DND-41 (cell line): ENCODE results near the gene GARIN5B.
A peak's percentile ranks its signal among the peaks of the same experiment; 100 is the strongest.
"Not testable (repeated sequence)": the region's sequence is repeated elsewhere in the genome, so short reads cannot be mapped to it uniquely, and the experiment has no call there.

ENCODE experiments used
- ATAC-seq: fragments of 200-7000 bp; cut with Tn5 transposase; 3 replicates; pipeline ENCODE4 v1.9.1; 2021; ENCODE audit warnings: low read depth; ENCODE audit not compliant: insufficient read depth
- DNase-seq: peaks from one replicate; pipeline ENCODE4 v3.0.0-alpha.2; 2020
- H2AFZ ChIP-seq: 2 replicates; pipeline ENCODE4 v1.6.0; 2012; ENCODE audit warnings: low read depth, low read length
- H3K27ac ChIP-seq: 2 replicates; pipeline ENCODE4 v1.5.1; 2012; ENCODE audit warnings: low read length, inconsistent platforms
- H3K27me3 ChIP-seq: fragments of 200-600 bp; sonication (generic); 2 replicates; pipeline ENCODE4 v1.6.0; 2012; ENCODE audit warnings: low read length, mild to moderate bottlenecking, inconsistent platforms; ENCODE audit not compliant: insufficient read depth, poor library complexity
- H3K36me3 ChIP-seq: 2 replicates; pipeline ENCODE4 v1.5.1; 2012; ENCODE audit warnings: low read length, inconsistent platforms; ENCODE audit not compliant: insufficient read depth
- H3K4me1 ChIP-seq: 2 replicates; pipeline ENCODE4 v1.5.1; 2012; ENCODE audit warnings: mild to moderate bottlenecking, low read length; ENCODE audit not compliant: insufficient read depth
- H3K4me2 ChIP-seq: 2 replicates; pipeline ENCODE4 v1.6.0; 2012; ENCODE audit warnings: mild to moderate bottlenecking, moderate library complexity, low read length, inconsistent platforms; ENCODE audit not compliant: insufficient read depth
- H3K4me3 ChIP-seq, 2 experiments: fragments of 200-600 bp in 1 of 2; shearing (Covaris generic) in 1 of 2; 2 replicates each; pipeline ENCODE4 v1.5.1; 2012 to 2016; ENCODE audit warnings: inconsistent platforms in 2 of 2, low read length in 2 of 2, mild to moderate bottlenecking in 2 of 2, low read depth in 1 of 2, moderate library complexity in 1 of 2
- H3K79me2 ChIP-seq: 2 replicates; pipeline ENCODE4 v1.6.0; 2012; ENCODE audit warnings: low read length, inconsistent platforms; ENCODE audit not compliant: insufficient read depth
- H3K9ac ChIP-seq: 2 replicates; pipeline ENCODE4 v1.6.0; 2012; ENCODE audit warnings: low read depth, mild to moderate bottlenecking, inconsistent platforms, low read length, moderate library complexity
- H3K9me3 ChIP-seq: 2 replicates; pipeline ENCODE4 v1.5.1; 2012; ENCODE audit warnings: low read length, moderate library complexity, mild to moderate bottlenecking, inconsistent platforms; ENCODE audit not compliant: insufficient read depth, severe bottlenecking
- H4K20me1 ChIP-seq: 2 replicates; pipeline ENCODE4 v1.6.0; 2012; ENCODE audit warnings: low read length; ENCODE audit not compliant: insufficient read depth
- EZH2 ChIP-seq: IDR thresholded peaks from 3 replicates; pipeline ENCODE4 v1.6.1; 2012; ENCODE audit warnings: borderline replicate concordance, low read depth, mild to moderate bottlenecking, moderate library complexity, low read length, inconsistent platforms; ENCODE audit not compliant: severe bottlenecking
- TF ChIP-seq, protein P1 (sequence below): IDR thresholded peaks from 2 replicates; pipeline ENCODE4 v1.5.1; 2012; ENCODE audit warnings: borderline replicate concordance, low read length, moderate library complexity, mild to moderate bottlenecking; ENCODE audit not compliant: poor library complexity, severe bottlenecking; ENCODE audit errors: extremely low read depth

The GARIN5B gene

DNA sequence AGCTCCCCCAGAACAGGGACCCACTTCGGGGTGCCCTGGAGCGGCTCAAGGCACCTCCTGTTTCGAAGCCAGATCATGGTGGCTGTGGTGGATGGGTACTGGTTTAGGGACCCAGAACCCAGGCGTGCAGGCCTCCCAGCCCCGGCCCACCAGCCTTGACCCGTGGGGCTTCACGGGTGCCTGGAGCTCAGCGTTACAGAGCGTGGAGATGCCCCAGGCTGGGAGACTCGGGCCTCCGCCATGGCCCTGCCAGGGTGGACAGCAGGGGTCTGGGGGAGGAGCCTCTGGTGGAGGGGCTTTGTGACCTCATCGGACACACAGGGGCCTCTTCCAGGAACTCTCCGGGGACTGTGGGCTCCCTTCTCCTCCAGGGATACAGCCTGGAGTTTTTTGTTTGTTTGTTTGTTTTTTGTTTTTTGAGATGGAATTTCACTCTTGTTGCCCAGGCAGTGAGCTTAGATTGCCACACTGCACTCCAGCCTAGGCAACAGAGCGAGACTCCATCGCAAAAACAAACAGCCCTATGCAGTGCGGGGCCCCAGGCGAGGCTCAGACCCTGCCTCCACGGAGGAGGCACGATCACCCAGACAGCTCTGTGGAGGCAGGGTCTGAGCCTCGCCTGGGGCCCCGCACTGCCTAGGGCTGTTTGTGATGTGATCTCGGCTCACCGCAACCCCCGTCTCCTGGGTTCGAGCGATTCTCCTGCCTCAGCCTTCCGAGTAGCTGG, at the start of gene GARIN5B:
TSS of gene GARIN5B (minus strand) at position 271 of the 727 bp plus-strand sequence. CDS start at position 77, 194 bp downstream.
- H3K36me3 ChIP-seq, result no peaks in the 10 kb centered on the region
- H4K20me1 ChIP-seq, result no peaks in the 10 kb centered on the region
- H2AFZ ChIP-seq, result no peak within 1 kb of the TSS
- no peaks in the 10 kb centered on the region for H3K9me3 ChIP-seq
- no peak within 1 kb of the TSS for H3K27ac ChIP-seq
- no peak within 1 kb of the TSS for H3K4me2 ChIP-seq
- no peak within 1 kb of the TSS for H3K4me3 ChIP-seq
- H3K9ac ChIP-seq, result no peak within 1 kb of the TSS
- no peak for TF ChIP-seq EZH2
- TF ChIP-seq, protein P1, sequence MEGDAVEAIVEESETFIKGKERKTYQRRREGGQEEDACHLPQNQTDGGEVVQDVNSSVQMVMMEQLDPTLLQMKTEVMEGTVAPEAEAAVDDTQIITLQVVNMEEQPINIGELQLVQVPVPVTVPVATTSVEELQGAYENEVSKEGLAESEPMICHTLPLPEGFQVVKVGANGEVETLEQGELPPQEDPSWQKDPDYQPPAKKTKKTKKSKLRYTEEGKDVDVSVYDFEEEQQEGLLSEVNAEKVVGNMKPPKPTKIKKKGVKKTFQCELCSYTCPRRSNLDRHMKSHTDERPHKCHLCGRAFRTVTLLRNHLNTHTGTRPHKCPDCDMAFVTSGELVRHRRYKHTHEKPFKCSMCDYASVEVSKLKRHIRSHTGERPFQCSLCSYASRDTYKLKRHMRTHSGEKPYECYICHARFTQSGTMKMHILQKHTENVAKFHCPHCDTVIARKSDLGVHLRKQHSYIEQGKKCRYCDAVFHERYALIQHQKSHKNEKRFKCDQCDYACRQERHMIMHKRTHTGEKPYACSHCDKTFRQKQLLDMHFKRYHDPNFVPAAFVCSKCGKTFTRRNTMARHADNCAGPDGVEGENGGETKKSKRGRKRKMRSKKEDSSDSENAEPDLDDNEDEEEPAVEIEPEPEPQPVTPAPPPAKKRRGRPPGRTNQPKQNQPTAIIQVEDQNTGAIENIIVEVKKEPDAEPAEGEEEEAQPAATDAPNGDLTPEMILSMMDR, result no peak
- DNase-seq, result no peak
- no peaks in the 10 kb centered on the region for H3K27me3 ChIP-seq
- no peak for ATAC-seq
- H3K79me2 ChIP-seq, result no peaks in the 10 kb centered on the region
- H3K4me1 ChIP-seq, result no peaks in the 10 kb centered on the region

DNA sequence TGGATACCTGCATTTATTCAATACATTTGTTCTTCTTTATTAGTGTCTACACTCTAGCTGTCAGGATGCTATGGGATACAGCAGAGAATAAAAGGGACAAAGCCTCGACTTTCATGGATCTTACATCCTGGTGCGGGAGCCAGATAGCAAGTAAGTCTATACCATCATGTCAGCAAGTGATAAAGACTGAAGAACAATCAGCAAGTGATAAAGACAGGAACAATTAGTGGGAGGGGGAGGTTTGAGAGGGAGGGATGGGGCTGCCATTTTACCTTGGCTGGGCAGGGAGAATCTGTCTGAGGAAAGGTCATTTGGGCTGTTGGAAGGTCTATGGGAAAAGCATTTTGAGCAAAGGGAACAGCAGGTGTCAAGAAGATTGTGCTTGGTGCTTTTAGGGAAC, 47.1 kb upstream of the GARIN5B start:
- Histone ChIP-seq H3K4me3 (no peak overlapping the region), H3K9me3 (peaks cover 15% of the 10 kb centered on the region), H3K27me3 (no peaks in the 10 kb centered on the region), H3K79me2 (peaks cover 23% of the 10 kb centered on the region), H3K4me1 (peaks cover 24% of the 10 kb centered on the region), H3K36me3 (peaks cover 22% of the 10 kb centered on the region), H2AFZ (no peak overlapping the region), H3K4me2 (no peak overlapping the region), H3K27ac (no peak overlapping the region), H4K20me1 (peaks cover 20% of the 10 kb centered on the region), H3K9ac (no peak overlapping the region)
- DNase-seq (no peak), ATAC-seq (no peak)
- TF ChIP-seq, protein P1, result no peak
- no peak for TF ChIP-seq EZH2

DNA sequence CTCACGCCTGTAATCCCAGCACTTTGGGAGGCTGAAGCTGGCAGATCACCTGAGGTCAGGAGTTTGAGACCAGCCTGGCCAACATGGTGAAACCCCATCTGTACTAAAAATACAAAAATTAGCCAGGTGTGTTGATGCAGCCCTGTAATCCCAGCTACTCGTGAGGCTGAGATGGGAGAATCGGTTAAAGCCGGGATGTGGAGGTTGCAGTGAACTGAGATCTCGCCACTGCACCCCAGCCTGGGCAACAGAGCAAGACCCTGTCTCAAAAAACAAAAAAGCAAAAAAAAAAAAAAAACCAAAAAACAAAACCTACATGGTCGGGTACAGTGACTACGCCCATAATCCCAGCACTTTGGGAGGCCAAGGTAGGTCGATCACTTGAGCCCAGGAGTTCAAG, 46.1 kb upstream of the GARIN5B start:
- peaks cover 31% of the 10 kb centered on the region for H3K36me3 ChIP-seq
- peaks cover 15% of the 10 kb centered on the region for H3K9me3 ChIP-seq
- H3K9ac ChIP-seq, H3K4me2 ChIP-seq, ATAC-seq, DNase-seq, H3K27me3 ChIP-seq, H3K4me3 ChIP-seq: not testable (repeated sequence)
- peak overlapping the region; percentile 99; the same call in 1 of the 2 replicates for H3K27ac ChIP-seq
- H4K20me1 ChIP-seq, result peaks cover 27% of the 10 kb centered on the region
- peaks cover 31% of the 10 kb centered on the region for H3K4me1 ChIP-seq
- 0 out of 2 replicates have a peak overlapping the region, but pooled peaks have one; percentile 91 for H2AFZ ChIP-seq
- H3K79me2 ChIP-seq, result peaks cover 32% of the 10 kb centered on the region

DNA sequence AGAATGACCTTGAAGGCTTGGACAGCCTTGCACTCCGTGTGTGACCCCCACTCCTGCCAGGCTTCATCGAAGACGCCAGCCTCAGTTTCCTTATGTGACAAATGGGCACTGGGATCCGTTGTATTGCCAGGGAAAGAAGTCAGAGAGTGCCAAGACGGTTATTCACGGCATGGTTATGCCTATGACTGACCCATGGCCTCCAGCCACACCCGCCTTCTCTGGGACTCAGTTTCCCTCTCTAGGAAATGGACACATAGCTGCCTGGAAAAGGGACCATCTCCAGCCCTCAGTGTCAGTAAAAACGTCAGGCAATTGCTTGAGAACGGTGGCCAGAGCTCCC, 45.4 kb upstream of the GARIN5B start:
- TF ChIP-seq, protein P1, result no peak
- no peak for TF ChIP-seq EZH2
- Histone ChIP-seq H3K4me3 (peak overlapping the region in 1 of 2 experiments; percentile 52; a peak in 2 of 4 replicates), H3K9me3 (peaks cover 15% of the 10 kb centered on the region), H3K36me3 (peaks cover 37% of the 10 kb centered on the region), H3K27ac (peak overlapping the region; percentile 99), H2AFZ (peak overlapping the region; percentile 91), H4K20me1 (peaks cover 31% of the 10 kb centered on the region), H3K9ac (peak overlapping the region; percentile 58), H3K4me2 (peak overlapping the region; percentile 60), H3K79me2 (peaks cover 37% of the 10 kb centered on the region), H3K4me1 (peaks cover 36% of the 10 kb centered on the region), H3K27me3 (no peaks in the 10 kb centered on the region)
- DNase-seq (no peak), ATAC-seq (no peak)
